HEK293T (cell line): ENCODE results near the gene PLEKHG2.

Source experiments
- CTCF ChIA-PET: fragments of 350-600 bp; formaldehyde crosslinking; extraction: SDS; loops from one replicate; lab custom pipeline; 2021; ENCODE audit warnings: antibody characterized with exemption, inconsistent platforms; lab: Yijun Ruan, JAX
- POLR2A ChIA-PET: fragments of 350-600 bp; formaldehyde crosslinking; extraction: SDS; loops from one replicate; lab custom pipeline; 2020; ENCODE audit warnings: antibody characterized with exemption, inconsistent platforms; lab: Yijun Ruan, JAX
- DNase-seq: peaks from one replicate; pipeline ENCODE4 v3.0.0; 2012; ENCODE audit warnings: mixed read lengths; ENCODE audit errors: extremely low spot score
- ARNT ChIP-seq: fragments of 450-650 bp; IDR thresholded peaks from 2 replicates; pipeline ENCODE4 v1.6.1; 2017; ENCODE audit warnings: mild to moderate bottlenecking
- BHLHE40 ChIP-seq: fragments of 450-650 bp; IDR thresholded peaks from 2 replicates; pipeline ENCODE4 v1.6.1; 2016; ENCODE audit warnings: mild to moderate bottlenecking, moderate library complexity, borderline replicate concordance
- CTBP1 ChIP-seq: fragments of 450-650 bp; IDR thresholded peaks from 2 replicates; pipeline ENCODE4 v1.6.1; 2016; ENCODE audit warnings: borderline replicate concordance
- ELF4 ChIP-seq: fragments of 450-650 bp; IDR thresholded peaks from 2 replicates; pipeline ENCODE4 v1.6.1; 2017; ENCODE audit warnings: antibody characterized with exemption
- FOXA1 ChIP-seq: fragments of 450-650 bp; IDR thresholded peaks from 2 replicates; pipeline ENCODE4 v1.6.1; 2016; ENCODE audit warnings: mild to moderate bottlenecking
- FOXK2 ChIP-seq: fragments of 450-650 bp; IDR thresholded peaks from 2 replicates; pipeline ENCODE4 v1.6.1; 2016; ENCODE audit warnings: mild to moderate bottlenecking
- FOXM1 ChIP-seq: fragments of 450-650 bp; IDR thresholded peaks from 2 replicates; pipeline ENCODE4 v1.6.1; 2017; ENCODE audit warnings: mild to moderate bottlenecking, borderline replicate concordance
- HDGF ChIP-seq: fragments of 450-650 bp; IDR thresholded peaks from 2 replicates; pipeline ENCODE4 v1.6.1; 2017; ENCODE audit warnings: antibody characterized with exemption, borderline replicate concordance
- L3MBTL2 ChIP-seq: fragments of 450-650 bp; conservative IDR thresholded peaks from 2 replicates; pipeline ENCODE4 v1.6.1; 2016; ENCODE audit warnings: mild to moderate bottlenecking
- LEF1 ChIP-seq: fragments of 450-650 bp; IDR thresholded peaks from 2 replicates; pipeline ENCODE4 v1.6.1; 2017; ENCODE audit warnings: mild to moderate bottlenecking, borderline replicate concordance
- NFRKB ChIP-seq: fragments of 450-650 bp; IDR thresholded peaks from 2 replicates; pipeline ENCODE4 v1.6.1; 2016; ENCODE audit warnings: mild to moderate bottlenecking, moderate library complexity
- PKNOX1 ChIP-seq: fragments of 450-650 bp; IDR thresholded peaks from 2 replicates; pipeline ENCODE4 v1.6.1; 2016
- SP1 ChIP-seq: fragments of 450-650 bp; IDR thresholded peaks from 2 replicates; pipeline ENCODE4 v1.6.1; 2017
- SUZ12 ChIP-seq: fragments of 450-650 bp; IDR thresholded peaks from 2 replicates; pipeline ENCODE4 v1.6.1; 2016; ENCODE audit warnings: mild to moderate bottlenecking
- TARDBP ChIP-seq: fragments of 450-650 bp; IDR thresholded peaks from 2 replicates; pipeline ENCODE4 v1.6.1; 2016
- ZNF384 ChIP-seq: fragments of 450-650 bp; IDR thresholded peaks from 2 replicates; pipeline ENCODE4 v1.6.1; 2016

Gene PLEKHG2

GRCh38 chr19:39435499-39436349 lies 23.3 kb downstream of the PLEKHG2 start, which contains the start of gene RPS16:
TSS of gene RPS16 (minus strand) at chr19:39435949. CDS start at chr19:39435895, 54 bp downstream.
- ChIA-PET CTCF (interaction anchor here (0.6 to 1.5 kb wide), 4 partner anchors 15 to 97 kb away, joined by 3 to 5 read pairs (median 4); partner anchors contain the start of genes EID2B and PLEKHG2), POLR2A (interaction anchor here (0.6 to 1.9 kb wide), 65 partner anchors 9 to 1186 kb away, joined by 3 to 78 read pairs (median 5); partner anchors contain the start of genes DLL3, EID2B, MED29 and PAF1)
- peak; percentile 96 for DNase-seq
- TF ChIP-seq ELF4 (peak; percentile 96), L3MBTL2 (peak; percentile 54; the same call in 1 of the 2 replicates), PKNOX1 (no peak)

- TF ChIP-seq FOXK2 (no peak), CTBP1 (no peak), BHLHE40 (no peak), ARNT (no peak), HDGF (no peak), TARDBP (no peak), ELF4 (no peak), SUZ12 (no peak), PKNOX1 (no peak), L3MBTL2 (no peak), FOXM1 (no peak), FOXA1 (no peak), LEF1 (no peak), ZNF384 (no peak), SP1 (no peak), NFRKB (no peak)
- ChIA-PET POLR2A (interaction anchor here (0.6 to 1.9 kb wide), 63 partner anchors 9 to 1186 kb away, joined by 3 to 78 read pairs (median 5); partner anchors contain the start of genes DLL3, EID2B, MED29 and PAF1), CTCF (interaction anchor here (0.6 to 1.5 kb wide), 4 partner anchors 15 to 96 kb away, joined by 3 to 5 read pairs (median 4); partner anchors contain the start of genes EID2B and PLEKHG2)
- DNase-seq = no peak
Measured at GRCh38 chr19:39436350-39436716, 23.9 kb downstream of the PLEKHG2 start.

- CTCF ChIA-PET = interaction anchor here (0.7 to 1.4 kb wide), 2 partner anchors 36 to 109 kb away, joined by 7 to 8 read pairs; no protein-coding TSS in a partner anchor
Measured at GRCh38 chr19:39438270-39438934, 25.9 kb downstream of the PLEKHG2 start.

GRCh38 chr19:39444598-39445195 lies 32.2 kb downstream of the PLEKHG2 start:
- POLR2A ChIA-PET = interaction anchor here (0.8 to 6.1 kb wide), 11 partner anchors 9 to 102 kb away, joined by 3 to 62 read pairs (median 5); partner anchors contain the start of genes EID2, RPS16 and TIMM50
- no peak for DNase-seq
- TF ChIP-seq ARNT = no peak
- TF ChIP-seq SP1 = no peak
- no peak for TF ChIP-seq FOXA1
- TF ChIP-seq FOXK2 = no peak
- CTCF ChIA-PET = interaction anchor here (0.6 kb wide), 2 partner anchors 21 to 30 kb away, joined by 4 to 6 read pairs; no protein-coding TSS in a partner anchor

More at GRCh38 chr19:39438270-39438934, 25.9 kb downstream of the PLEKHG2 start:
- TF ChIP-seq HDGF = no peak
- no peak for TF ChIP-seq FOXA1
- POLR2A ChIA-PET = interaction anchor here (1.4 kb wide), 1 partner anchor 94 kb away, joined by 3 read pairs; the partner anchor contains the start of gene EID2B
- no peak for DNase-seq

GRCh38 chr19:39445196-39446111 lies 33.0 kb downstream of the PLEKHG2 start, which contains the start of gene SUPT5H:
TSS of gene SUPT5H (plus strand) at chr19:39445582. CDS start at chr19:39445891, 309 bp downstream.
- TF ChIP-seq ELF4 = peak; percentile 74
- peak; percentile 74; the same call in 1 of the 2 replicates for TF ChIP-seq SP1
- peak; percentile 94 for TF ChIP-seq L3MBTL2
- no peak for TF ChIP-seq LEF1
- TF ChIP-seq ARNT = 0 out of 2 replicates have a peak, but pooled peaks have one; percentile 34
- TF ChIP-seq PKNOX1 = peak; percentile 69
- 0 out of 2 replicates have a peak, but pooled peaks have one; percentile 25 for TF ChIP-seq ZNF384
- TF ChIP-seq FOXM1 = no peak
- TF ChIP-seq TARDBP = no peak
- TF ChIP-seq FOXA1 = no peak
- DNase-seq = peak; percentile 99
- POLR2A ChIA-PET = interaction anchor here (0.6 to 6.1 kb wide), 12 partner anchors 9 to 102 kb away, joined by 3 to 62 read pairs (median 4); partner anchors contain the start of genes EID2, RPS16 and TIMM50
- CTCF ChIA-PET = interaction anchor here (0.6 kb wide), 2 partner anchors 20 to 29 kb away, joined by 4 to 6 read pairs; no protein-coding TSS in a partner anchor
